ENCODE data around the gene NFASC. TPM values are rescaled to one million over a fixed set of nuclear protein-coding genes. Genes with fewer than 3 reads are reported as not detected.

NFASC gene
- total RNA-seq, 4 donors from 2014 or later: 12.7 to 41.7 (median 19.2) TPM

DNA sequence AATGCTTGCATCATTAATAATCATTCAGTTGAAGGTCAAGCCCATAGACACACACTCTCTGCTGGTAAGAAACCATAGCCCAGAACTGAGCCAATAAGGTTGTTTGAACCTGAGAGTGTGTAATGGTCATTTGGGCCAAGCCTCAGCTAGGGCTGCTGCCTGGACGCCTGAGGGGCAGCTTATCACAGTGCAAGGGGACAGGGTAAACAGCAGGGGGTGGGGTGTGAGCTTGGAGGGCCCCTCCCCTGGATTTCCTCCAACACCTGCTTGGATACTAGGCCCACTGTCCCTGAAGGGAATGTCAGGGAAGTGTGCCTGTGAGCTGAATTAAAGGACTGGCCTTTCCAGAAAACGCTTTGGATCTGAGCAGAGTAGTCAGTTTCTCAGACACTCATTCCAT is 147.7 kb downstream of the NFASC start:
- TF ChIP-seq POLR2A (IDR thresholded peaks at IDR 0.05) (no peak), CTCF (IDR thresholded peaks at IDR 0.05) (no peak), POLR2AphosphoS5 (IDR thresholded peaks at IDR 0.05) (no peak), EP300 (IDR thresholded peaks at IDR 0.05) (no peak)
- Histone ChIP-seq H3K27ac (no peak overlapping the region), H3K4me3 (no peak overlapping the region), H3K27me3 (peaks cover 7% of the 10 kb centered on the region), H3K9me3 (no peaks in the 10 kb centered on the region), H3K4me1 (peaks cover 12% of the 10 kb centered on the region), H3K36me3 (no peaks in the 10 kb centered on the region)
- 93% methylated on average over 2 of the region's 2 CpGs for WGBS
- DNase-seq (ENCODE audit: low spot score in 2 of 2): no peak

GRCh38 chr1:205020466-205020865 is 149.8 kb downstream of the NFASC start:
- Histone ChIP-seq H3K4me3 (no peak overlapping the region), H3K36me3 (no peaks in the 10 kb centered on the region), H3K27me3 (peaks cover 7% of the 10 kb centered on the region), H3K9me3 (no peaks in the 10 kb centered on the region), H3K4me1 (no peaks in the 10 kb centered on the region), H3K27ac (no peak overlapping the region)
- WGBS: 88% methylated on average over 9 of the region's 9 CpGs
- no peak for DNase-seq (ENCODE audit: low spot score in 2 of 2)
- TF ChIP-seq POLR2AphosphoS5 (IDR thresholded peaks at IDR 0.05): no peak
- TF ChIP-seq CTCF (IDR thresholded peaks at IDR 0.05): no peak
- TF ChIP-seq POLR2A (IDR thresholded peaks at IDR 0.05): no peak
- TF ChIP-seq EP300 (IDR thresholded peaks at IDR 0.05): no peak

DNA sequence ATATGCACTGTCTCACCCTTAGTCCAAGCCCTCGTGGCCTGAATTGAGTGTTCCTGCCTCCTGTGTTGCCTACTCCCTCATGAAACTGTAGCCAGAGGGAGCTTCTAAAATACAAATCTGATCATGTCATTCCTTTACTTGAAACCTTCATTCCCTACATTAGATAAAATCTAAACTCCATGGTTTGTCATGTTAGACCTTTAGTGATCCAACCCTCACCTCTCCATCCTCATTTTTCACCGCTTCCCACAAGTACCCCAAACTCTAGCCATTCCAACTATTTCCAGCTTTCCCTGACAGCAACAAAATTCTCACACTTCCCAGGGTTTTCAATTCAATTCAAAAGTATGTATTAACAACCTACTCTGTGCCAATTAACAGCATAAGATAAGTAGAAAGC is 154.0 kb downstream of the NFASC start:
- Histone ChIP-seq H3K27ac (no peak overlapping the region), H3K4me3 (no peak overlapping the region), H3K9me3 (no peaks in the 10 kb centered on the region), H3K36me3 (no peaks in the 10 kb centered on the region), H3K27me3 (peaks cover 13% of the 10 kb centered on the region), H3K4me1 (no peaks in the 10 kb centered on the region)
- WGBS: 89% methylated on average over 2 of the region's 2 CpGs
- TF ChIP-seq CTCF (IDR thresholded peaks at IDR 0.05) (no peak), POLR2A (IDR thresholded peaks at IDR 0.05) (no peak), EP300 (IDR thresholded peaks at IDR 0.05) (no peak), POLR2AphosphoS5 (IDR thresholded peaks at IDR 0.05) (no peak)
- DNase-seq (ENCODE audit: low spot score in 2 of 2): no peak

DNA sequence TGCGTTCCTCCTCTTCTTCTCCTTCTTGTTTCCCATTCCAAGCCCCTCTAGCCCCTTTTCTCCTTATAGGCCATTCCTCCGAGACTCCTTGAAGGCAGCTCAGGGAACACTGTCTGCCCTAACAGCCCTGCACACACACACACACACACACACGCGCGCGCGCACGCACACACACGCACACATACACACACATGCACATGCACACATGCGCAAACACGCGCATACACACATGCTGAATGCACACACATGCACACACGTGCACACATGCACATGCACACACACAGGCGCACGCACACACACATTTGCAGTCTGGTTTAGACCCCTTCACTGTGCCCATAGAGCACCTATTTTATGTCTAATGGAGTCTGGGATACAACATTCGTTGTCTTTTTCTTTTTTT is 154.6 kb downstream of the NFASC start:
- DNase-seq (ENCODE audit: low spot score in 2 of 2): no peak
- Histone ChIP-seq H3K27me3 (peaks cover 13% of the 10 kb centered on the region), H3K4me3 (no peak overlapping the region), H3K27ac (no peak overlapping the region), H3K9me3 (no peaks in the 10 kb centered on the region), H3K4me1 (no peaks in the 10 kb centered on the region), H3K36me3 (no peaks in the 10 kb centered on the region)
- 83% methylated on average over 16 of the region's 16 CpGs for WGBS
- no peak for TF ChIP-seq CTCF (IDR thresholded peaks at IDR 0.05)

DNA sequence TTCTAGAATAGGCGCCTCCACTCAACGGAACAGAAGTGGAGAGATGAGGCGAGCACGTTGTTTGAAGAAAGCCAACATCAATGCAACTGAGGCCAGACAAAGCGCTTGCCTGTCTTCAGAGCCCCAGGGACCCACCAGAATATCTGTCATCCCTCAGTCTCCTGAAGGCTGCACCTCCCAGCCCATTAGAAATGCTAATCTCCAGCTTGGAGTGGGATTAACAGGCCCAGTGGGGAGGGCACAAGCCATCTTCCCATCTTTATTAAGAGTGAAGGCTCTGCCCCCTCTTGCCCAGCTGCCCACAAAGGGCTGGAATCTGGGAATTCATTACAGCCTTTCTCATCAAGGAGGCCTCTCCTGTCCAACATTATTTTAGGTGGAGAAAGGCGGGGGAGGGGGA is 155.5 kb downstream of the NFASC start:
- no peaks in the 10 kb centered on the region for H3K36me3 ChIP-seq
- TF ChIP-seq EP300 (IDR thresholded peaks at IDR 0.05): no peak
- TF ChIP-seq POLR2A (IDR thresholded peaks at IDR 0.05): no peak
- TF ChIP-seq CTCF (IDR thresholded peaks at IDR 0.05): no peak
- no peak for TF ChIP-seq POLR2AphosphoS5 (IDR thresholded peaks at IDR 0.05)
- H3K9me3 ChIP-seq: no peaks in the 10 kb centered on the region
- H3K4me3 ChIP-seq: no peak overlapping the region
- 73% methylated on average over 6 of the region's 6 CpGs for WGBS
- H3K27ac ChIP-seq: no peak overlapping the region
- peaks cover 16% of the 10 kb centered on the region for H3K27me3 ChIP-seq
- DNase-seq (ENCODE audit: low spot score in 2 of 2): no peak
- no peaks in the 10 kb centered on the region for H3K4me1 ChIP-seq

Data from suprapubic skin (tissue), 4 donors.